Mesothelial cell of epicardium (in vitro differentiated cells): Measurements from ENCODE around the gene RTN4RL1. TPM values are rescaled to one million over a fixed set of nuclear protein-coding genes. Genes with fewer than 3 reads are reported as not detected.

Experiments used
- DNase-seq, 2 experiments: peaks; one replicate each; pipeline ENCODE4 v3.0.0; 2021; ENCODE audit warnings: low spot score in 2 of 2; ENCODE audit not compliant: unreplicated experiment in 2 of 2
- H3K27ac Mint-ChIP-seq: 2 replicates; pipeline ENCODE4 v1.8.0; 2021; ENCODE audit warnings: mixed read lengths
- H3K27me3 Mint-ChIP-seq: 2 replicates; pipeline ENCODE4 v1.8.0; 2021; ENCODE audit warnings: low read depth, mixed read lengths
- H3K36me3 Mint-ChIP-seq: 2 replicates; pipeline ENCODE4 v1.8.0; 2021; ENCODE audit warnings: mixed read lengths
- H3K4me1 Mint-ChIP-seq: 2 replicates; pipeline ENCODE4 v1.8.0; 2021; ENCODE audit warnings: mixed read lengths
- H3K4me3 Mint-ChIP-seq: 2 replicates; pipeline ENCODE4 v1.8.0; 2021; ENCODE audit warnings: mild to moderate bottlenecking, moderate library complexity, mixed read lengths
- H3K9me3 Mint-ChIP-seq: 2 replicates; pipeline ENCODE4 v1.8.0; 2021; ENCODE audit warnings: mixed read lengths
- CTCF ChIP-seq: fragments of 200-600 bp; sonication (generic); IDR thresholded peaks from one replicate; pipeline ENCODE4 v1.5.0; 2021; ENCODE audit warnings: antibody characterized with exemption; ENCODE audit not compliant: unreplicated experiment
- total RNA-seq: library from RNA; stranded (reverse); gene quantifications from 3 replicates; pipeline ENCODE4 v1.2.1, GENCODE V29; 2021

Gene RTN4RL1
- total RNA-seq, 1 donor from 2014 or later = 0.20 TPM

DNA sequence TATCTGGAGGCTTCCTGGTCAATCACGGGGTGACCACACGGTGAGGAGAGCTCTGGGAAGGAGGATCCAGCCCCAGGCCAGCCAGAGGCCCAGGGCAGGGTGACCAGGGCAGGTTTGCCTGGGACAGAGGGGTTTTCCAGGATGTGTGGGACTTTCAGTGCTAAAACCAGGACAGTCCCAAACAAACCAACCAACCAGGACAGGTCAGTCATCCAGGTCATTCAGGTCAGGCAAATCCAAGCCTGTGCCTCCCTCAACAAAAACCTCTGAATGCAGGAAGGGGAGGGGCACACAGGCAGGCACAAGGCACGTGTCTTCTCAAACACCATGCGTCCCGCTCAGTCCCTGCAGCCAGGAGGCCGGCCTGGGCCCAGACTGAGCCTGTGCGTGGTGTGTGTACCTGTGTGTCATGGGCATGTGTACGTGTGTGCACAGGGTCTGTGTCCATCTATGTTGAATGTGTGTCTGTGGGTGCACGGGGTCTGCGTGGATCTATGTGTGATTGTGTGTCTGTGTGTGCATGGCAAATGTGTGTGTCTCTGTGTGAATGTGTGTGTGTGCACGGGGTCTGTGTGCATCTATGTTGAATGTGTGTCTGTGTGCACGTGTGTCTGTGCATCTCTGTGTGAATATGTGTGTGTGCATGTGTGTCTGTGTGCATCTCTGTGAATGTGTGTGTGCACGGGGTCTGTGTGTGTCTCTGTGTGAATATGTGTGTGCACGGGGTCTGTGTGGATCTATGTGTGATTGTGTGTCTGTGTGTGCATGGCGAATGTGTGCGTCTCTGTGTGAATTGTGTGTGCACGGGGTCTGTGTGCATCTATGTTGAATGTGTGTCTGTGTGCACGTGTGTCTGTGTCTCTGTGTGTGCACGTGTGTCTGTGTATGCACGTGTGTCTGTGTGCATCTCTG lies 78.9 kb downstream of the RTN4RL1 start:
- TF ChIP-seq CTCF = no peak
- no peaks in the 10 kb centered on the region for H3K9me3 Mint-ChIP-seq
- H3K36me3 Mint-ChIP-seq = no peaks in the 10 kb centered on the region
- no peak for DNase-seq
- H3K27me3 Mint-ChIP-seq = no peaks in the 10 kb centered on the region
- no peak overlapping the region for H3K4me3 Mint-ChIP-seq
- H3K4me1 Mint-ChIP-seq = peaks cover 17% of the 10 kb centered on the region
- H3K27ac Mint-ChIP-seq = no peak overlapping the region

GRCh38 chr17:1945621-1946020 lies 79.5 kb downstream of the RTN4RL1 start:
- Mint-ChIP-seq H3K9me3 (no peaks in the 10 kb centered on the region), H3K27ac (no peak overlapping the region)

GRCh38 chr17:1943436-1943831 lies 81.7 kb downstream of the RTN4RL1 start:
- H3K4me1 Mint-ChIP-seq = peaks cover 19% of the 10 kb centered on the region
- H3K27ac Mint-ChIP-seq = no peak overlapping the region
- H3K36me3 Mint-ChIP-seq = no peaks in the 10 kb centered on the region
- no peak for DNase-seq
- H3K4me3 Mint-ChIP-seq = no peak overlapping the region
- TF ChIP-seq CTCF = no peak
- no peaks in the 10 kb centered on the region for H3K9me3 Mint-ChIP-seq
- H3K27me3 Mint-ChIP-seq = no peaks in the 10 kb centered on the region

More at GRCh38 chr17:1945621-1946020, 79.5 kb downstream of the RTN4RL1 start:
- no peak for DNase-seq
- Mint-ChIP-seq H3K27me3 (no peaks in the 10 kb centered on the region), H3K4me1 (peaks cover 17% of the 10 kb centered on the region), H3K36me3 (no peaks in the 10 kb centered on the region), H3K4me3 (no peak overlapping the region)
- TF ChIP-seq CTCF = no peak

GRCh38 chr17:1942666-1943435 lies 82.3 kb downstream of the RTN4RL1 start:
- Mint-ChIP-seq H3K9me3 (no peaks in the 10 kb centered on the region), H3K36me3 (no peaks in the 10 kb centered on the region), H3K27me3 (no peaks in the 10 kb centered on the region), H3K27ac (no peak overlapping the region), H3K4me1 (peaks cover 17% of the 10 kb centered on the region), H3K4me3 (no peak overlapping the region)
- no peak for TF ChIP-seq CTCF
- no peak for DNase-seq

DNA sequence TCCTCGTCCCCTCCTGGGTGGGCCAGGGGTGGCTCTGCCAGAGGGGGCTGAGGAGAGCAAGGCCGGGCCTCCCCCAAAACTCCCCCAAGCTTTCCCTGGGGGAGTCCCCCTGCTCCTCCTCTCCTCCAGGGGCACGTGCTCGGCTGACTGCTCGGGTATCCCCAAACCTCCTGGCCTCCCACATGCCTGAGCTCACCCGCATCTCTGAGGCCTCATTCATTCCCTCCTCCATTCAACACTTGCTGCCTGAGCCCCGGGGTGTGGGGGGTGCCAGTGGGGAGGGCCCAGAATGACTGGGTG lies 83.1 kb downstream of the RTN4RL1 start:
- Mint-ChIP-seq H3K27ac (no peak overlapping the region), H3K4me1 (peaks cover 9% of the 10 kb centered on the region), H3K4me3 (no peak overlapping the region), H3K9me3 (no peaks in the 10 kb centered on the region), H3K36me3 (no peaks in the 10 kb centered on the region), H3K27me3 (no peaks in the 10 kb centered on the region)
- TF ChIP-seq CTCF = no peak
- DNase-seq = no peak
